H1 (cell line): ENCODE results near the gene CNGB1. TPM values are rescaled to one million over a fixed set of nuclear protein-coding genes. Genes with fewer than 3 reads are reported as not detected.
"Not testable (repeated sequence)": the region's sequence is repeated elsewhere in the genome, so short reads cannot be mapped to it uniquely, and the experiment has no call there.

Experiments used
- CTCF ChIA-PET: fragments of 300-600 bp; sonication (Branson Sonifier 250); formaldehyde crosslinking; loops from one replicate; lab custom pipeline; 2021; ENCODE audit not compliant: partially characterized antibody; lab: Charles Lee
- POLR2A ChIA-PET: fragments of 300-600 bp; sonication (Branson Sonifier 250); formaldehyde crosslinking; loops from one replicate; lab custom pipeline; 2021; ENCODE audit warnings: inconsistent platforms; ENCODE audit not compliant: partially characterized antibody; lab: Charles Lee
- DNase-seq, 2 experiments: peaks; one replicate each; pipeline versions ENCODE4 v3.0.0 to v3.0.0-alpha.2; 2010 to 2022; ENCODE audit warnings: low spot score in 2 of 2, low read depth in 1 of 2, mixed read lengths in 1 of 2
- FAIRE-seq: peaks from 2 replicates; lab custom pipeline; 2011; peaks lifted over from hg19 to GRCh38; lab: Jason Lieb, UNC
- H2AFZ ChIP-seq: 2 replicates; pipeline ENCODE4 v1.8.1; 2012; ENCODE audit warnings: low read length, inconsistent platforms
- H2AK5ac ChIP-seq: 2 replicates; pipeline ENCODE4 v1.6.1; 2013; ENCODE audit warnings: low read depth, low read length
- H2BK120ac ChIP-seq: replicated peaks from 2 replicates; pipeline ENCODE3; 2013; ENCODE audit warnings: low read depth, low read length, inconsistent platforms
- H2BK12ac ChIP-seq: 2 replicates; pipeline ENCODE4 v1.6.1; 2013; ENCODE audit warnings: low read depth, low read length
- H2BK15ac ChIP-seq: 2 replicates; pipeline ENCODE4 v1.6.1; 2013; ENCODE audit warnings: low read length
- H2BK20ac ChIP-seq: 2 replicates; pipeline ENCODE4 v1.6.1; 2013; ENCODE audit warnings: low read length
- H2BK5ac ChIP-seq: 2 replicates; pipeline ENCODE4 v1.6.1; 2013; ENCODE audit warnings: low read depth, low read length
- H3K14ac ChIP-seq: 2 replicates; pipeline ENCODE4 v1.6.1; 2013; ENCODE audit warnings: inconsistent platforms; ENCODE audit not compliant: insufficient read length
- H3K18ac ChIP-seq: 2 replicates; pipeline ENCODE4 v1.6.1; 2013; ENCODE audit warnings: low read length; ENCODE audit errors: extremely low read depth
- H3K23ac ChIP-seq: 2 replicates; pipeline ENCODE4 v1.6.1; 2013; ENCODE audit warnings: inconsistent platforms; ENCODE audit not compliant: insufficient read length
- H3K23me2 ChIP-seq: 2 replicates; pipeline ENCODE4 v1.6.1; 2013; ENCODE audit warnings: low read depth, low read length
- H3K27ac ChIP-seq: 2 replicates; pipeline ENCODE4 v1.6.1; 2011; ENCODE audit warnings: low read depth, low read length, inconsistent platforms
- H3K27me3 ChIP-seq, 4 experiments: replicated peaks in 1 of 4; 1 replicate in 1 of 4; 2 replicates in 3 of 4; pipeline versions ENCODE4 v1.6.1 to v1.8.1; 2011 to 2013; ENCODE audit warnings: low read length in 3 of 4, mild to moderate bottlenecking in 3 of 4, inconsistent platforms in 2 of 4, mixed read lengths in 2 of 4, moderate library complexity in 1 of 4; ENCODE audit not compliant: control insufficient read depth in 3 of 4, insufficient read depth in 3 of 4; ENCODE audit errors: extremely low read depth in 1 of 4
- H3K36me3 ChIP-seq, 4 experiments: 2 replicates each; pipeline versions ENCODE4 v1.6.1 to v1.8.1; 2011 to 2013; ENCODE audit warnings: mild to moderate bottlenecking in 4 of 4, low read length in 3 of 4, moderate library complexity in 2 of 4, control low read depth in 1 of 4, inconsistent platforms in 1 of 4; ENCODE audit not compliant: insufficient read depth in 4 of 4, control insufficient read depth in 2 of 4
- H3K4ac ChIP-seq: replicated peaks from 2 replicates; pipeline ENCODE3; 2013; ENCODE audit warnings: low read length, low read depth, mixed read lengths, inconsistent platforms; ENCODE audit not compliant: insufficient read length
- H3K4me1 ChIP-seq, 4 experiments: replicated peaks in 1 of 4; 1 replicate in 1 of 4; 2 replicates in 3 of 4; pipeline versions ENCODE4 v1.6.1 to v1.8.1; 2011 to 2013; ENCODE audit warnings: low read length in 3 of 4, inconsistent platforms in 2 of 4, mixed read lengths in 1 of 4; ENCODE audit not compliant: insufficient read depth in 4 of 4, control insufficient read depth in 3 of 4
- H3K4me2 ChIP-seq, 2 experiments: 2 replicates each; pipeline versions ENCODE4 v1.6.1 to v1.8.1; 2011 to 2013; ENCODE audit warnings: low read depth in 2 of 2, low read length in 2 of 2, control low read depth in 1 of 2, inconsistent platforms in 1 of 2, mild to moderate bottlenecking in 1 of 2; ENCODE audit not compliant: insufficient read depth in 1 of 2
- H3K4me3 ChIP-seq, 4 experiments: fragments of 200-600, 300-600 bp in 1 of 4; sonication (generic), shearing (Covaris generic), sonication (Bioruptor Twin) in 1 of 4; 2 replicates each; pipeline versions ENCODE4 v1.5.1 to v1.8.1; 2011 to 2016; ENCODE audit warnings: low read length in 4 of 4, low read depth in 3 of 4, control low read depth in 2 of 4, inconsistent platforms in 2 of 4, mild to moderate bottlenecking in 2 of 4, mixed read lengths in 1 of 4, moderate library complexity in 1 of 4; ENCODE audit not compliant: insufficient read depth in 2 of 4; ENCODE audit errors: extremely low read depth in 1 of 4
- H3K56ac ChIP-seq: replicated peaks from 2 replicates; pipeline ENCODE3; 2013; ENCODE audit warnings: low read depth, mild to moderate bottlenecking, mixed read lengths, low read length, inconsistent platforms; ENCODE audit not compliant: insufficient read length
- H3K79me1 ChIP-seq: 2 replicates; pipeline ENCODE4 v1.6.1; 2013; ENCODE audit warnings: low read depth, low read length, control low read depth
- H3K79me2 ChIP-seq, 2 experiments: 2 replicates each; pipeline versions ENCODE4 v1.6.1 to v1.8.1; 2012 to 2013; ENCODE audit warnings: low read length in 2 of 2, mild to moderate bottlenecking in 2 of 2, inconsistent platforms in 1 of 2; ENCODE audit not compliant: insufficient read depth in 2 of 2, control insufficient read depth in 1 of 2
- H3K9ac ChIP-seq, 4 experiments: replicated peaks in 1 of 4; 1 replicate in 1 of 4; 2 replicates in 3 of 4; pipeline versions ENCODE4 v1.6.1 to v1.8.1; 2011 to 2013; ENCODE audit warnings: low read depth in 3 of 4, low read length in 3 of 4, control low read depth in 2 of 4, mild to moderate bottlenecking in 2 of 4, moderate library complexity in 2 of 4, inconsistent platforms in 1 of 4; ENCODE audit errors: extremely low read depth in 1 of 4
- H3K9me3 ChIP-seq, 2 experiments: 2 replicates each; pipeline versions ENCODE4 v1.6.1 to v1.8.1; 2012 to 2013; ENCODE audit warnings: mild to moderate bottlenecking in 2 of 2, moderate library complexity in 2 of 2, control low read depth in 1 of 2, inconsistent platforms in 1 of 2, low read depth in 1 of 2, low read length in 1 of 2, mixed read lengths in 1 of 2; ENCODE audit not compliant: insufficient read depth in 2 of 2
- H4K20me1 ChIP-seq, 2 experiments: replicated peaks in 1 of 2; 2 replicates each; pipeline versions ENCODE3 to v1.8.1; 2011 to 2013; ENCODE audit warnings: inconsistent platforms in 2 of 2, low read length in 2 of 2, mild to moderate bottlenecking in 1 of 2; ENCODE audit not compliant: insufficient read depth in 2 of 2, control insufficient read depth in 1 of 2
- H4K5ac ChIP-seq: 2 replicates; pipeline ENCODE4 v1.6.1; 2013; ENCODE audit warnings: low read length, low read depth, mixed read lengths, inconsistent platforms; ENCODE audit not compliant: insufficient read length
- H4K8ac ChIP-seq: 2 replicates; pipeline ENCODE4 v1.8.0; 2013; ENCODE audit warnings: mild to moderate bottlenecking, moderate library complexity, low read length, inconsistent platforms; ENCODE audit not compliant: insufficient read depth; ENCODE audit errors: extremely low read depth
- H4K91ac ChIP-seq: replicated peaks from 2 replicates; pipeline ENCODE3; 2013; ENCODE audit warnings: low read length, mixed read lengths, inconsistent platforms; ENCODE audit not compliant: insufficient read length
- CTCF ChIP-seq, 3 experiments: IDR thresholded peaks; 1 replicate in 2 of 3; 2 replicates in 1 of 3; pipeline versions ENCODE4 v1.5.1 to v1.6.1; 2011; ENCODE audit warnings: low read length in 3 of 3, mild to moderate bottlenecking in 3 of 3, inconsistent platforms in 2 of 3, low read depth in 1 of 3, moderate library complexity in 1 of 3; ENCODE audit not compliant: insufficient read depth in 1 of 3; ENCODE audit errors: control extremely low read depth in 1 of 3
- WGBS, 2 experiments: shearing (Covaris generic) in 1 of 2; methylation state at CpG; one replicate each; pipeline versions ENCODE4 v1.1.6 to v1.1.7; 2013 to 2015; ENCODE audit warnings: low lambda C conversion rate in 2 of 2, mixed read lengths in 2 of 2, inconsistent platforms in 1 of 2, low coverage in 1 of 2, missing lambda C conversion rate in 1 of 2; ENCODE audit not compliant: insufficient replicate concordance in 2 of 2, insufficient coverage in 1 of 2, insufficient read length in 1 of 2; ENCODE audit errors: extremely low coverage in 1 of 2, missing lambda C conversion rate in 1 of 2; 5-methylcytosine and 5-hydroxymethylcytosine counted together
- polyA plus RNA-seq, 7 experiments: library from polyadenylated mRNA; depleted of rRNA in 3 of 7; stranded (reverse) in 5 of 7; unstranded in 2 of 7; fragments of >200 nt in 5 of 7; fragments of 200-250 nt in 2 of 7; gene quantifications; 1 replicate in 5 of 7; 2 replicates in 1 of 7; 4 replicates in 1 of 7; pipeline versions ENCODE4 v1.2.1 to v1.2.3, GENCODE V29; 2011 to 2013; ENCODE audit warnings: missing spikeins in 2 of 7, mixed read lengths in 2 of 7
- total RNA-seq: library from RNA; stranded (reverse); fragmentation: NEBNext Ultra II Directional; extraction: Animal tissue kit (Norgen Biotek cat#: 25700); gene quantifications from 2 replicates; pipeline ENCODE4 v1.2.1, GENCODE V29; 2021

Gene CNGB1
- total and polyA plus RNA-seq, 2 of the 8 experiments (the other 6 are each of a cell fraction or from before 2014, with no cell fraction given): not detected

GRCh38 chr16:57895081-57895547 is 75.8 kb downstream of the CNGB1 start:
- H3K14ac ChIP-seq, H4K5ac ChIP-seq, H2AFZ ChIP-seq, H2BK20ac ChIP-seq, H2BK15ac ChIP-seq, H3K18ac ChIP-seq, H3K36me3 ChIP-seq, H3K79me2 ChIP-seq, H4K8ac ChIP-seq, DNase-seq, H2AK5ac ChIP-seq, H3K9ac ChIP-seq, H3K23me2 ChIP-seq, POLR2A ChIA-PET, H4K91ac ChIP-seq, H3K79me1 ChIP-seq, H3K9me3 ChIP-seq, H3K56ac ChIP-seq, H4K20me1 ChIP-seq, H3K4me3 ChIP-seq, H3K4me1 ChIP-seq, H2BK5ac ChIP-seq, H3K4ac ChIP-seq, FAIRE-seq, H3K4me2 ChIP-seq, H3K23ac ChIP-seq, H2BK120ac ChIP-seq, H3K27me3 ChIP-seq, H2BK12ac ChIP-seq, H3K27ac ChIP-seq: not testable (repeated sequence)
- peak in 1 of 3 experiments; percentile 3; a peak in 1 of 4 replicates for TF ChIP-seq CTCF (IDR thresholded peaks at IDR 0.05; ENCODE audit: control extremely low read depth in 1 of 3, insufficient read depth in 1 of 3, low read depth in 1 of 3, low read length in 3 of 3)
- CTCF ChIA-PET: interaction anchor here (1.2 to 16.4 kb wide), 6 partner anchors 8 to 154 kb away, joined by 3 to 305 read pairs (median 4); partner anchors contain the start of genes USB1 and ZNF319
- 81% methylated on average over 3 of the region's 3 CpGs; no CpG with 5 or more reads in 1 of the 2 experiments for WGBS, 2 experiments
